Ecto neural progenitor cell (in vitro differentiated cells): ENCODE measurements around the gene HCN2.
A peak's percentile ranks its signal among the peaks of the same experiment; 100 is the strongest.

Experiments
- DNase-seq: peaks from one replicate; pipeline ENCODE4 v3.0.0-alpha.2; 2018; ENCODE audit warnings: low spot score

HCN2 gene

DNA sequence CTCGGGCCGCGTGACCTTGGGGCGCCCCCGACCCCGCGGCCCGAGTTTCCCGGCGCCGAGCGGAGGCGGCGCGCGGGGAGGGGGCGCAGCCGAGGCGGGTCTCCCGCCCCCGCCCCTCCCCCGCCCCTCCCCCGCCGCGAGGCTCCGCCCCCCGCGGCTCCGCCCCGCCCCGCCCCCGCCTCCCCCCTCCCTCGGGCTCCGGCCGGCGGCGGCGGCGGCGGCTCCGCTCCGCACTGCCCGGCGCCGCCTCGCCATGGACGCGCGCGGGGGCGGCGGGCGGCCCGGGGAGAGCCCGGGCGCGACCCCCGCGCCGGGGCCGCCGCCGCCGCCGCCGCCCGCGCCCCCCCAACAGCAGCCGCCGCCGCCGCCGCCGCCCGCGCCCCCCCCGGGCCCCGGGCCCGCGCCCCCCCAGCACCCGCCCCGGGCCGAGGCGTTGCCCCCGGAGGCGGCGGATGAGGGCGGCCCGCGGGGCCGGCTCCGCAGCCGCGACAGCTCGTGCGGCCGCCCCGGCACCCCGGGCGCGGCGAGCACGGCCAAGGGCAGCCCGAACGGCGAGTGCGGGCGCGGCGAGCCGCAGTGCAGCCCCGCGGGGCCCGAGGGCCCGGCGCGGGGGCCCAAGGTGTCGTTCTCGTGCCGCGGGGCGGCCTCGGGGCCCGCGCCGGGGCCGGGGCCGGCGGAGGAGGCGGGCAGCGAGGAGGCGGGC is at the start of gene HCN2:
TSS of gene HCN2 (plus strand) at position 189 of the 703 bp plus-strand sequence. CDS start at position 254, 65 bp downstream.
- DNase-seq, result no peak

DNA sequence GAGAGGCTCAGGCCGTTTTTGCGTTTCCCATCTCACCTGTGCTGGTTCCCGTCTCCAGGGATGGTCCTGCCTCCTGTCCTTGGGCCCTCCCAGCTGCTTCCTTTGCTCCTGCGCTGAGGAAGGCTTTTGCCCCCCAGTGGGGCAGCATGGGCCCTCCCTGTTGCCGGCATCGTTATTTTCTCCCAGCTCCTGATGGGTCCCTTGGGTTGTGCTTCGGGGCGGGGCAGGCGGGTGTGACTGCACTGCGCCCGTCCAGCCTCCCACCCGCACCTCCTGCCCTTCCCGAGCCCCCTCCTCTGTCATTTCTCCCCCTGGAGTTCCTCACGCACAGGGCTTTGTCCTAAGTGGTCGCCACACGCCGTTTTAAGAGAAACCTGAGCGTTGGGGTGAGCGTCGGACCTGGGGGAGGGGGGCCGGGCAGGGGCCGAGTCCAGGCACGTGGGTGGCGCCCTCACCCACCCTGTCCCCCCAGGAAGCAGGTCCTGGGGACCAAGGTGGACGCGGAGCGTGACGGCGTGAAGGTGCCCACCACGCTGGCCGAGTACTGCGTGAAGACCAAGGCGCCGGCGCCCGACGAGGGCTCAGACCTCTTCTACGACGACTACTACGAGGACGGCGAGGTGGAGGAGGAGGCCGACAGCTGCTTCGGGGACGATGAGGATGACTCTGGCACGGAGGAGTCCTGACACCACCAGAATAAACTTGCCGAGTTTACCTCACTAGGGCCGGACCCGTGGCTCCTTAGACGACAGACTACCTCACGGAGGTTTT is 48.6 kb upstream of the HCN2 start:
- DNase-seq, result no peak

DNA sequence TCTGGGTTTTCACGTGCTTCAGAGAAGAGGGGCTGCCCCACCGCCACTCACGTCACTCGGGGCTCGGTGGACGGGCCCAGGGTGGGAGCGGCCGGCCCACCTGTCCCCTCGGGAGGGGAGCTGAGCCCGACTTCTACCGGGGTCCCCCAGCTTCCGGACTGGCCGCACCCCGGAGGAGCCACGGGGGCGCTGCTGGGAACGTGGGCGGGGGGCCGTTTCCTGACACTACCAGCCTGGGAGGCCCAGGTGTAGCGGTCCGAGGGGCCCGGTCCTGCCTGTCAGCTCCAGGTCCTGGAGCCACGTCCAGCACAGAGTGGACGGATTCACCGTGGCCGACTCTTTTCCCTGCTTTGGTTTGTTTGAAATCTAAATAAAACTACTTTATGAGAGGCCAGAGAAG is 48.0 kb upstream of the HCN2 start:
- no peak for DNase-seq

DNA sequence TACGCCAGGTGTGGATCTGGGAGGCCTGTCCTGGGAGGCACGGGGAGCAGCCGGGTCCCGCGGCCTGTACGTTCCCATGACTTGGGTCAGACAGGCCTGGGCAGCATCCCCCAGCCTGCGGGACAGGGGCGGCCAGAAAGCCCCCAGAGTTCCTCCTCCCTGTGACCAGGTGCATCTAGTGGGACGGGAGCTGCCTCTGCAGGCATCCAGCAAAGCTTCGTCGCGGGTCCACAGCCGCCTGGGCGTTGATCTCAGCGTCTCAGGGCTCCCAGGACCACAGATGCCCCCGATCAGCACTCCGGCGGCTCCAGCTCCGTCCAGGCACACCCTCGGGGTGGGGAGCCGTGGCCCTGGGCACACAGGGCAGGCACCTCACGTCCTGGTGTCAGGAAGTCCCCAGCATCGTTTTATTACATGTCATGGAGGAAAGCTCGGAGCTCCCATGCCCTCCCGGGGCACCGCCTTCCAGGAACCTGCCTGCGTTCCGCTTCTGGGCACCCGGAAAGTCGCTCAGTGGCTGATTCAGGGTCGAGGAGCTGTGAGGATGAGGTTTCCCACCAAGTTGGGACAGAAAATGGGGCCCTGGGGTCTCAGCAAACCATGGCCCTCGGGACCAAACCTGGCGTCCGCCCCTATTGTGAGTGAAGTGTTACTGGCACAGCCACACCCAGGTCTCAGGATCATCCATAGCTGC is 47.4 kb upstream of the HCN2 start:
- DNase-seq, result no peak

GRCh38 chr19:543910-544608 is 45.6 kb upstream of the HCN2 start, which contains the start of gene GZMM:
GZMM (plus strand) TSS chr19:544053; CDS start chr19:544072, 19 bp downstream.
- DNase-seq, result no peak

DNA sequence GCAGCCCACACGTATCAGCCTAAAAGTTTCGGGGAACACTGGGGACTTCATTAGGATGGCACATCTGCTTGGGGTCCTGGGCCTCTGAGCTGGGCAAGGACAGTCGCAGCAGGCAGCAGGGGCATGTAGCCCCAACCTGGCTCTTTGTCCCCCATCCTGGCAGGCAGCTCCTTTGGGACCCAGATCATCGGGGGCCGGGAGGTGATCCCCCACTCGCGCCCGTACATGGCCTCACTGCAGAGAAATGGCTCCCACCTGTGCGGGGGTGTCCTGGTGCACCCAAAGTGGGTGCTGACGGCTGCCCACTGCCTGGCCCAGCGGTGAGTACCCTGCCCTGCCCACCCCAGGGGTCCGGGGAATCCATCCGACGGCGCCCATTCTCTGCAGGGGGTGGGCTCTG is 42.6 kb upstream of the HCN2 start:
- DNase-seq, result no peak

DNA sequence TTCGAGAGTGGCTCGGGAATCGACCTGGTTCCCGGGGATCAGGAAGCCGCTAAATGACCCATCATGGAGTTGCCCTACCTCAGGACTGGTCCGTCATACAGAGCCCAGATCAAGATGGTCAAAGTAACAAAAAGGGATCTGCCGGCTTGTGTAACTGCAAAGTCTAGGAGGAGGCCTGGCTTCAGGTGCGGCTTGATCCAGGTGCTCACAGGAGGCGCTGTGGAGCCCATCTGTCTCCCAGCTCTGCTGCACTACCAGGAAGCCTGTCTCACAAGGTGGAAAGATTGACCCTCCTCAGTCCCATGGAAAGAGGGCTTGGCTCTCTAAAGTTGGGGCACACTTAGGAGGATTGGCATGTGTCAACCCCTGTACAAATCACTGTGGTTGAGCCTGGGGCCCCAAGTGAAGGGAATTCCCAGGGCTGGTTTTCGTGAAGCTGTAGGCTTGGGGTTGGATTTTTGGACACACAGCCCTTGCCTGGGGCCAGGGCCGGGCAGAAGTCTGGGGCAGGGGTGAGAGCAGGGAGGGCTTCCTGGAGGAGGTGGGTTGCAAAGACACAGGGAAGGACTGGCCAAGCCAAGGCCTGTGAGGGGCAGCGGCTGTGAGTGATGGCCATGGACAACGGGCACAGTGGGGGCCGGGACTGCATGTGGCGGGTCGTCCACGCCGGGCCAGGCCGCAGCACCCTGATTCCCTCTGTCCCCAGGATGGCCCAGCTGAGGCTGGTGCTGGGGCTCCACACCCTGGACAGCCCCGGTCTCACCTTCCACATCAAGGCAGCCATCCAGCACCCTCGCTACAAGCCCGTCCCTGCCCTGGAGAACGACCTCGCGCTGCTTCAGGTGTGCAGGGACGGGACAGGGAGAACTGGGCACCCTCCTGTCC is 41.6 kb upstream of the HCN2 start:
- DNase-seq, result no peak

GRCh38 chr19:548886-549830 is 40.5 kb upstream of the HCN2 start:
- DNase-seq, result no peak

- DNase-seq, result no peak
Observed at GRCh38 chr19:554817-555216, 34.9 kb upstream of the HCN2 start.

GRCh38 chr19:555474-555808 is 34.2 kb upstream of the HCN2 start:
- DNase-seq, result no peak

GRCh38 chr19:556611-557382 is 32.9 kb upstream of the HCN2 start:
- peak; percentile 34 for DNase-seq

DNA sequence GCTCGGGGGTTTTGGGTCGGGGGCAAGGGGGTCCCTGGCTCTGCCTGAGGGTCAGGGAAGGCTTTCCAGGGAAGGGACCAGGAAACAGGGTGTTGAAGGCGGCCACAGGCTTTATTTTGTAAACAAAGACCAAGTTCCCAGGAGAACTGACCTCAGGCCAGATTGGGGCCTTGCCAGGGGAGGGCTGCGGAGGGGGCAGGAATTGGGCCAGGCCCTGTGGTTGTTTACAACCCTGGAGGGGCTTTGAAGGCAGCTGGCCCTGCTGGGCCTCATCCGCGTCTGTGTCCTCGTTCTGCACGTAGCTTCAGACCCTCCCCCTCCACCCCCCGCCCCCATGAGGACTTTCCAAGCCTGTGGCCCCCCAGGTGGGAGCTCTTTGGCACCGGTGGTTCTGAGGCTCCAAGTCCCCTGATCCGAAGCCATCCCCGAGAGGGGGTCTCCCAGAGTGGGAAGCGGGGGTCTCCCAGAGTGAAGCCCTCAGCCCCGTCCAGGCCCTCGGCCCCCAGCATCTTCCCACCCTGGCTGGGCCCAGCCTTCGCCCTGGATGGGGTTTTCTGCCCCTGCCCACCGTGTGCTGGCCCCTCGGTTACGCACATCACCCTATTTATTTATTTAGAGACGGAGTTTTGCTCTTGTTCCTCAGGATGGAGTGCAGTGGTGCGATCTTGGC is 30.8 kb upstream of the HCN2 start:
- DNase-seq, result peak; percentile 49

- DNase-seq, result peak; percentile 36
Observed at GRCh38 chr19:560121-560520, 29.6 kb upstream of the HCN2 start.

- no peak for DNase-seq
Observed at GRCh38 chr19:566403-566802, 23.3 kb upstream of the HCN2 start.

DNA sequence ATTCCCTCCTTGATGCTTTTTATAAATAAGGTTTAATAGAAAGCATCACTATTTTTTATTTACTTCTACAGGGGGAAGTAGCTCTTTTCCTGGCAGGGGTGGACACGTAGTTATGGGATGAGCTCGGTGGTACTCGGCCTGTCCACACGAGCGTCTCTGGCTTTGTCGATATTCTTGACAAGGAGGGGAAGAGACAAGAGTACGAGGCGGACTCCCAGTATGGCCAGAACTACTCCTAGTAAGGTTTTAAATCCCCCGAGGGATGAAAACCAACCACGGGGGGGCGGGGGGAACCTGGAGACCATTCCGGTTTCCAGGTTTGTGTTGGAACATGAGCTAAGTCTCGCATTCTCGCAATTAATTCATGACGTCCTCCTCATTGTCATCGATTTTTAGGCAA is 22.8 kb upstream of the HCN2 start:
- DNase-seq, result no peak

DNA sequence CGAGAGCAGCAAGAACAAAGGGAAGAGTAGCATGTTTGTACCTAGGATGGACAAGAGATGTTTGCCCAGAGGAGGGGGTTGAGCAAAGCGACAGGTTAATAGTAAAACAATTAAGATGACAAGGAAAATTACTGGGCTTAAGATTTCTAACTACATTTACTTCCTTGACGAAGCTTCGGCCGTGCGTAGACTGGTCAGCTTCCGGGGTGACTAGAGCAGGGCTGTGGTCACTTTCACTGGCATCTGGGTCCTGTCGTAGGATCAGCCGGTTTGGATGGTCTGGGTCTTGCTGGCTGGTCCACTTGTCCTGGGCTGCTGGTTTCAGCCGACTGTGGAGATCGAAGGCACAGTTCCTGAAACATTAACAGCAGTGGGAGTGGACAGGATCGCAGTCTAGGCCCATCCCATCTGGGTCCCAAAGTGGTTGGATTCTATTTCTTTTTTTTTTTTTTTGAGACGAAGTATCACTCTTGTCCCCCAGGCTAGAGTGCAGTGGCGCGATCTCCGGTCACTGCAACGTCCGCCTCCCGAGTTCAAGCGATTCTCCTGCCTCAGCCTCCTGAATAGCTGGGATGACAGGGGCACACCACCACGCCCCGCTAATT is 22.3 kb upstream of the HCN2 start:
- DNase-seq, result no peak

- no peak for DNase-seq
Observed at GRCh38 chr19:570251-570686, 19.4 kb upstream of the HCN2 start.

DNA sequence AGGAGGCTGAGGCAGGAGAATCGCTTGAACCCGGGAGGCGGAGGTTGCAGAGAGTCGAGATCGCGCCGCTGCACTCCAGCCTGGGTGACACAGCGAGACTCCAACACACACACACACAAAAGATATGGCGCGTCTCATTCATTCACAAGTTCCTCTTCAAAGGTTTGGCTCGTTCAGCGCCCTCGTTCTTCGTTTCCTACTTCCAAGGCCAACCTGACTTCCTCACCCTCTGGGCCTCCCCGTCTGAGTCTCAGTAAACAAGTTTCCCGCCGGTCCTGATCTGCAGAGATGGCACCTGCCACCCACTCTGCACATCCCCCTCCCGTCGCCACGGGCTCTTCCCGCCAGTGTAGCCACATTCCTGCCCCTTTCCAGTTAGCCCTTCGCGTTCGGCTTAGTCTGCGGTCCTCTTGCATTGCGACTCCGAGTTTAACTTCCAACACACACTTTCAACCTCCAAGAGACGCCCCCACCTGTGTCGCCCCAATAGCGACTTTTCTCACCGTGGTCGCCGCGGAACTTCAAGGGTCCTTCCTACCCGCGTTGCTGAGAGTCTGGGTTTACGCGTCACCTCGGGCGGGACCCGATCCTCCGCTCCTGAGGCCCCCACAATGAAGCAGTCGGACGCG is 18.6 kb upstream of the HCN2 start:
- peak; percentile 72 for DNase-seq
